GM18508 (cell line): Measurements from ENCODE around the gene TREML4.

Experiments used
- ATAC-seq: cut with Tn5 transposase; IDR thresholded peaks from one replicate; pipeline ENCODE4 v1.9.1; 2021; ENCODE audit warnings: moderate number of reproducible peaks; ENCODE audit not compliant: insufficient read depth, unreplicated experiment

The TREML4 gene

DNA sequence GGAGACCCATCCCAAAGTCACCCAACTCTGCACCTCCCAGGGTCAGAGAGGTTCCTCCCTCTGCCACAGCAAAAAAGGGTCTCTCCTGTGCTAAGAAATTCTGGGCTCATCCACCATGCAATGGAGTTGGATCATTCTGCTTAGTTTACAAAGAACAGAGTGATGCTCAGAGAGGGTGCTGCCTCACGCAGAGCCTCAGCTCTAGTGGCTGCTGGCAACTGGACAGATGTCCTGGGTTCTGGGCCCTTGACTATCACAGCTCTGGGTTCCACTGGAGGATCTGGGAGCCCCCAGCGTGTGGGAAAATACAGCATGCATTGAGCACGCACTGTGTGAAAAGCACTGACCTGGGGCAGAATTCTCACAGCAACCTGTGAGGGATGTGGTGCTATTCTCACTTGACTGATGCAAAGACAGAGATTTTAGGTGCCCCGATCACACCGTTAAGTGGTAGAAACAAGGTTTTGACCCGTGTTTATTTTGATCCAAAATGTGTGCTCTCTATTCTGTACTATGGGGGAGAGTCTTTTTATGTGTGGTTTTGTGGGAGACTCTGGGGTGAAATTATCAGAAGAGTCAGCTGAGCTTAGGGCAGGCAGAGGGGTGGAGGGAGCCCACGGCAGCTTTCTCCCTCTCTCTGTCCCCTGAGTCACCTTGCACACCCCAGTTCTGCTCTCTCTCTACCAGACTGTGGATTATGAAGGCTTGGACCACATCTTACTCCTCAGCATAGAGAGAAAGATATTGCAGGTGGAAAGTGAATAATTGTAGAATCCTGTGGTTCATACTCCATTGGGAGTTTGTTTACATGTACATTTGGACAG lies 19.9 kb downstream of the TREML4 start:
- no peak for ATAC-seq

DNA sequence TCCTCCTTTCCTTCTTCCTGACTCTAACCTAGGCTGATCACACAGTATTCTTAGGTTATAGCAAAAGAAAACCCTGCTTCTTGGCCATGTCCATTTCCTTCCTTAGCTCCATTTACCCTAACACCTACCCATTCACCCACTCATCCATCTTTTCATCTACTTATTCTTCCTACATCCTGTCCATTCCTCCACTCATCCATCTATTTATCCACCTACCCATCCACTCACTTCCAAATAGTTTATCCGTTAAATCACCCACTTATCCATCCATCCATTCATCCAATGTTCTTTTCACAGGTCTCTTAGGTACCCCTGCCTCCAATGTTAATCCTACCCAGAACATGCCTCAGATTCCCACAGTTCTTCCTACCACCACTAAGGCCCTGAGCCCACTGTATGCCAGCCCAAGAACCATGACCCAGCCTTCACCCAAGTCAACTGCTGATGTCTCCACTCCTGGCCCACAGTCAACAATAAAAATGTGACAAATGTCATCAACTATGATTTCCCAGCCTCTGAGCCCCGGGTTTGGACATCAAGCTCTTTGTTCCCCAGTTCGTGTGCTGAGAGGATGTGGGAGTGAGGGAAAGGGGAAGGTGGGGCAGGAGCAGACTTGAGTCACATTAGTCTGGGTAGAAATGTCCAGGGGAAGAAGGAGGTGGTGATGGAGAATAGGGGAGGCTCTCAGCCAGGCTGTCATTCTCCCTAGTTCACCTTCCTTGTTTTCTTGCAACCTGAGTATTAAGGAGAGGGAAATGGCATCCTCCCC lies 24.4 kb downstream of the TREML4 start:
- no peak for ATAC-seq

DNA sequence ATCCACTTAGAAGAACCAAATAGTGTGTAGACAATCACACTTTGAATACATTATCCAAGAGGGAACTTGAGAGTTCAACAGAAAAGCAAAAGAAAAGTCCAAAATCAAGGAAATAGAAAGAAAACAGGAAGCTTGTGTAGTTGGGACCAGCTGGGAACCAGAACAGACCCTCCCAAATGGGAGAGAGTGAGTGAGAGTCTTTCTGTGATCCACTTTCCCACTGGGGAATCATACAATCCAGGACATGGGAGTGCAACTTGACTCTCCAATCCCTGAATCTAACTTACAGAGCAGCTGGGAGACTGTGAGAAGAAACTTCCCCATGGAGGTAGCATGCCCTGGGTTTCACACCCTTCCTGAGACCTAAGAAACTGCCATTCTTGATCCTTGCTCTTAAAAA lies 27.0 kb downstream of the TREML4 start:
- no peak for ATAC-seq

DNA sequence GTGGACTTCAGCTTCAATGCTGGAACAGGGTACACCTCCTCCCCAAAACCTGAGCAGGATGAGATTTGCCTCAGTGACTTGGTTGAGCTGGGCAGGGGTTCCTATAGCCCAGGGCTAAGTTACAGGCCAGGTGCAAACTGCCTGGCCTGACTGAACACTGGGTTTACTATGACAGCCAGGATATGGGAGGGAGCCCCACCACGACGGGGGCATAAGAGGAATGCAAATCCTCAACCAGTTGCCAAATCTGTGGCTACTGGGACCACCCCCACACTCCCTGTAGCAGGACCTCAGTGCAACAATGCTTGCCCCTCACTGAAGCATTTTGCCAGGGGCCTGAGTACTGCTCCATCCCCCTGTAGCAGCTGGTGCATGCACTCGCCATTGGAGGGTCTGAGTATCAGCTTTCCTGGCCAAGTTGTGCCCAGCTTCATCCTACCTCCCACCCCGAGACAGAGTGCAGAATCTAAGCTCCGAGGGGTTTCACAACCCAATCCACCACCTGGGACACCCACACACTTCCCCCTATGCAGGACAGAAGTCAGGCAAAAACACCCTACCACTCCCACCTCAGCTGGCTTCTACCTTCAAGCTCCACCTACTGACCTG lies 27.6 kb downstream of the TREML4 start:
- no peak for ATAC-seq

DNA sequence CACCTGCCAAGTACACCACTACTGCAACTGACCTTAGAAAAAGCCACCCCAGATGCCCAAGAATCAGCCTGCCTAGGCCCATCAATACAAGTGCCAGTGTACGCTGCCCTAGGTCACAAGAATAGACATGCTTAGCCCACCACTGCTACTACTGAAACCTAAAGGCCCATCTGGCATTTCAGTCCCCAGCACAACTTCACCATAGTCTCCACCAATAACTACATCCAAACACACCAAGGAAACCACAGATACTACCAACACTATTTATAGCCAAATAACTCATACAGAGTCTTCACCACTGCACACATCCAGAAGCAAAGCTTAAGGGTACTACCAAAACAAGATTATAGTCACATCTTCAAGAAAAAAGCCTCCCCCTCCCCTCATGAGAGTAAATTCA lies 28.2 kb downstream of the TREML4 start:
- no peak for ATAC-seq

DNA sequence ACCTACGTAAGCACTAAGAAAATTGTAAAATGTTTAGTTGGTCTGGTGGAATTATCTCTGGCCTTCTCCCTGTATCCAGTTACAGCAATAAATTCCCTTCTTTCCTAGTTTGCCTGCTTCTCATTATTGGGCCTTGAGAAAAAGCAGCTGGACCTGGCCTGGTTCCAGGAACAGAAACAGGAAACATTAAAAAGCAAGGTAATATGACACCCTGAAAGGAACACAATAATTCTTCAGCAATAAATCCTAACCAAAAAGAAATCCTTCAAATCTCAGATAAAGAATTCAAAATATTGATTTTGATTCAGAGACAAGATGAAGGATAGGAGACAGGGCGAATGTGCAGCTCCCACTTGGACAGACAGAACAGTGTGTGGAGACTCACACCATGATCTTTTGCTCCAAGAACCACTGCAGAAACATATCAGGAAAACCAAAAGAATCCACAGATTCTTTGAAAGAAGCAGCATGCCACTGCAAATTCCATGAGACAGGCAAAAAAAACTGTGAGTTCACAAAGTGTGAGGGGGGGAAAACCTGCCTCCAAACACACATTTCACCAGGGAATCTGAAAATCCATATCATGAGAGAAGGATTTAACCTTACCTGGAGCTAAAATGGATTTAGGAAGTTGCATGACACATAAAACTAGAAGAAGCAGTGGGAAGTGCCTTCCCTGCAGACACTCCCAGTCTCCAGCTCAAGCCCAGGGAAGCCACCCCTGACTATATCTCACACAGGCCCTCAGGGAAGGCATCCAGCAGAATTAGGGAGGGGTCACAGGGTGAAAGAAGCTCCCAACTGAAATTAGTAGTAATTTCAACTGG lies 29.4 kb downstream of the TREML4 start:
- no peak for ATAC-seq

DNA sequence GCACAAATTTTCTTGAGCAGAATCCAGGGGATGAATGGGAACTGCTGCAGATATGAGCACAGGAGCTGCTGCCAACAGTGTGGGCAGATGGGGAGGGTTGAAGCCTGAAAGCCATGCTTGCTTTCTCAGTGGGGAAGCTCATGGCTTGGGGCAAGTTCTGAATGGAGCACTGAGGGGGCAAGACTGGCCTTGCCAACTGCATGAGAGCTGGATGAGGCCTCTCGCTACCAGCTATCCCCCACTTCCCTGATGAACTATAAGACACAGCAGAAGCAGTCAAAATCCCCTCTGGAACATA lies 30.0 kb downstream of the TREML4 start:
- no peak for ATAC-seq

DNA sequence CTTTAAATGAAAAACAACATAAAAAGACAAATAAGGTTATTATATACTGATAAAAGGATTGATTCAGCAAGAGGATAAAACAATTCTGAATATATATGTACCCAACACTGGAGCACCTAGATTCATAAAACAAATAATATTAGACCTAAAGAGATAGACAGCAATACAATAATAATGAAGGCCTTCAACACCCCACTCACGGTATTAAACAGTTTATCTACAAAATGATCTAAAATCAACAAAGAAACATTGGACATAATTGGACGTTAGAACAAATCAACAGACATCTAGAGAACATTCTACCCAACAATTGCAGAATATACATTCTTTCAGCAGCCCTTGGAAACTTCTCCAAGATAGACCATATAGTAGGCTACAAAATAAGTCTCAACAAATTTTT lies 34.3 kb downstream of the TREML4 start:
- no peak for ATAC-seq

DNA sequence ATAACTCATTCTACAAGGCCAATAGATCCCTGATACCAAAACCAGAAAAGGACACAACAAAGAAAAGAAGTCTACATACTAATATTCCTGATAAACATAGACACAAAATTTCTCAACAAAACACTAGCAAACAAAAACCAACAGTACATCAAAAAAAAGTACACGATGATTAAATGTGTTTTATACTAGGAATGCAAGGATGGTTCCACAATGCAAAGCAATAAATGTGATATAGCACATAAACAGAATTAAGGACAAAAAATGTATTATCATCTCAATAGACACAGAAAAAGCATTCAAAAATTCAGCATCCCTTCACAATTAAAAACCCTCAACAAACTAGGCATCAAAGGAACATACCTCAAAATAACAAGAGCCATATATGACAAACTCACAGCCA lies 35.1 kb downstream of the TREML4 start:
- no peak for ATAC-seq

DNA sequence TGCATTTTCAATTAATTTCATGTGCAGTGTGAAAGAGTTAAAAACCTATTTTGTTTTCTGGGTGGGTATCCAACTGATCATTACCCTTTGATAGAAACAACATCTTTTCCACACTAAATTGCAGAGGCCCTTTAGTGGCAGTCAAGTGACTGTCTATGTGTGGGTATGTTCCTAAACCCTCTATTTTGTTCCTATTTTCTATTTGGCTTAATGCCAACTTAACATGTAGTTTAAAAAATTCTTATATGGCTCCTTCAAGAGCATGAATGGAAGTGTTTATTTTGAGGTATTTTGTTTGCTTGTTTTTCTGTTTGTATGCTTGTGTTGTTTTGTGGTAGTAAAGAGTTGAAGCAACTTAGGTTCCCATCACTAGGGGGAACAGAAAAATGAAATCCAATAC lies 38.4 kb downstream of the TREML4 start:
- no peak for ATAC-seq

DNA sequence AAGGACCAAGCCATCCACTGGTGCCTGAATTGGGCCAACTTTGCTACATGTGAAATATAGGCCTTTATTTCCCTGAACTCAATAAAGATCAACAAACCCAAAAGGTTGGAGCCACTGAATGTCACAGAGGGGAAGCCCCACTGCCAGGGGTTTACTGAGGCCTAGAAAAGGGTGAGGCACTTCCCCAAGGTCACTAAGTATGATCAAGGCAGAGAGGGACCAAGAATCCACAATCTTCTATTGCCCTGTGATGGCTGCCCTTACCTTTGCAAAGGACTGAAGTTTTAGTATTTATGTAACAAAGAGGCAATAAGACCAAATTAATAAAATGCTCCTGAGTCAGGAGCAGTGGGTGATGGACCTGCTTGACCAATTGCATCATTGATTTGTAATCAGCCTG lies 40.3 kb downstream of the TREML4 start:
- ATAC-seq: no peak

DNA sequence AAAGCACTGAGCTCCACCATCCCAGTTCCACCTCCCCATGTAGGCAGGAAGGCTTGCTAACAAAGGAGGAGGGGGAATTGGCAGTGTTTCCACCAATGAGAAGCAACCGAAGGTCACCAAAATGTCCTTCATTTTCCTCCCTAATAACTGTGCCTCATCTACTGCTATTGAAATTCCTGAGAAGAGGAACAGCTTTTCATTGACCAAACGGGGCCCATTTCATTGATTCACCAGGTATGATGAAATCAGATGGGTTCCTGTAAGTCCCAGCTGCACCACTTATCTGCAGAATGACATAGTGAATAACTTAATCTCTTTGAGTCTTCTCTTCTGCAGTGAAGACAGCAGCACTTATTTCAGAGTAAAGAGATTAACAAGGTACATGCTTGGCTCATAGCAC lies 41.0 kb downstream of the TREML4 start:
- ATAC-seq: no peak

DNA sequence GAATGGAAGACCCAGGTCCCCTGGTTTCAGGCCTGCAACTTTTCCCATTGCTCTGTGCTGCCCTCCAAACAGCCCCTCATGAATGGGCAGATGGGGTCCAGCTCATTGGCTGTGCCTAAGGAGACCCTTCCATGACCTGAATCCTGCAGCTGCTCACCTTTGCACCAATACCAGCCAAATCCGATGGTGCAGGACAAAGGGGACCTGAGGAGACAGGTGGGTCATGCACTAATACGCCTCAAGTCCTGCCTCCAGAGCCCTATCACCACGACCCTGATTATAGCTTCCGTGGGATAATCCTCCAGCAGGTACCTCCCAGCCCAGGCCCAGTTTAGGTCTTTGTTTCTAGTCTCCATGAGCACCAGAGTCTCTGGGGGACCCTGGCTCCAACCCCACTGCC lies 41.6 kb downstream of the TREML4 start:
- ATAC-seq: no peak

DNA sequence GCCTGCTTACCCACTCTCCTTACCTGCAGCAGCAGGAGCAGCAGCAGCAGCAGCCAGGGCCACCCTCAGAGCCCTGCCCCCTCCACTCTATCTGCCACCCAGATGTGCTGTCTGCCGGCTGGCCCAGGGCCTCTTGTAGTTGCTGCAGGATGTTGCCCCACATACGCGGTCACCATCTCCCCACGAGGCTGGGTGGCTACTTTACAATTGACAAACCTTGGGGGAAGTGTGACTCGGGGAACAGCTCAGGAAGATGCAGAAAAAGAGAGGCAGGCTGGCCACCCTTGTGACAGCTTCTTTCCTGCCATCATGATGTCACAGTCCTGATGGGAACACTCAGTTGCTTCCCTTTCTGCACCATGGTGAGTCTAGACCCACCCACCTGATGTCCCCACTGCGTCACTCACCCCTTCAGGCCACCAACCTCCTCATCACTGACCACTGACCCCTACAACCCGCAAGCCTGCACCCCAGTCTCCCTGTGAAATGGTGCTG lies 43.8 kb downstream of the TREML4 start:
- ATAC-seq: no peak

DNA sequence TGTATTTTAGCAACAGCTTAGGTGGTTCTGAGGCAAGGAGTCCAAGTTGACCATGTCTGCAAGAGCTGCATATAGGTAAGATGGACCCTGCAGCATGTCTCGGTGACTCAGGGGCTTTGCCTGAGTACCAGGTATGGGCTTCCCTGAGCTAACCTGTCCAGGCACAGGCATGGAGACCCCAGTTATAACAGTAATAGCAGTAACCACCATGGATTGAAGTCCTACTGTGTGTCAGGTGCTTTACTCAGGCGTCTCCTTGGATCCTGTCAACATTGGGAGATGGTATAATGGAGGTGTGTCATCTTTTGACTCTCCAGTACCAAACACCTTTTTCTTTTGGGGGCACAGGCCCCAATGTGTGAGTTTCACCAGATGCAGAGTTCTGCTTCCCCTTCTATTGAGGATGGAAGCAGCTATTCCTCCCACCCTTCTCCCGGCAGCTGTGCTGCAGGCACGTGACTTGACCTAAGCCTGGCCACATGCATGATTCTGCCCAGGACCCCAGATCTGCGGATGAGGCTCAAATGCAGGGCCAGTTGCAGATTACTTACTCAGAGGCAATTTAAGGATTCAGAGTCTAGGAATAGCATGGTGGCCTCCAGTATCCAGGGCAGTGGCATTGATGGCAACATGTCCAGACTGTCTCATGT lies 44.6 kb downstream of the TREML4 start:
- ATAC-seq: no peak

DNA sequence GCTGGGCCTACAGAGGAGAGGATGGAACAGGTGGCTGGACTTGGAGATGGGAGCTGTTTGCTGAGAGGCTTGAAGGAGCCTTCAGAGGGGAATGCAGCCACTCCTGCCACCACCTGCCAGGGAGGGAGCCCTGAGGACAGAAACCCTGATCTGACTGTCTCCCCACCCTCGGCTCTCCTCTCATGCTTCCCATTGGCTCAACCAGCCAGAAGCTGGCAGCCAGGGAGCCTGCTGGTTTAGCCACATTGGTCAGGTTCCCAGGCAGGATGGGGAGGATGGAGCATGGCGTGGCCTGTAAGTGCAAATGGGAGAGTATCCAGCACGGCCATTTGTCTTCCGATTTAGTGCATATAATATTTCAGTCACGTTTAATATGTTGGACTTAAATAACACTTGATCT lies 45.6 kb downstream of the TREML4 start:
- no peak for ATAC-seq

DNA sequence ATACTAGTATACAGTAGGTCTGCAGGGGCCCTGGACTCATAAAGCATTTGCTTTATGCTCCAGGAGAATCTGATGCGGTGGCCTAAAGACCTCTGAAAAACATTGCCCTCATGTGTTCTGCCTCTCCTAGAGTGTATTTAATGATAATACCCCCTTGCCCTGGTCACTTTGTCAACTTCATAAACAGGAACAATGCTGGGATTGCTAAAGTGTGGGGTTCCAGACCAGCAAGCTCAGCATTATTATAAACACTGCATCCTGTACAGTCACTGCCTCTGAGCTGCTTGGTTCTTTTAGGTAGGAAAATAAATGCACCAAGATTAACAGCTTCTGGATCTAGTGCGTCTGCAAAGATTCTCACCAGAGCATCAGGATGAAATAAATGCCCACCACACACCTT lies 46.1 kb downstream of the TREML4 start:
- no peak for ATAC-seq

DNA sequence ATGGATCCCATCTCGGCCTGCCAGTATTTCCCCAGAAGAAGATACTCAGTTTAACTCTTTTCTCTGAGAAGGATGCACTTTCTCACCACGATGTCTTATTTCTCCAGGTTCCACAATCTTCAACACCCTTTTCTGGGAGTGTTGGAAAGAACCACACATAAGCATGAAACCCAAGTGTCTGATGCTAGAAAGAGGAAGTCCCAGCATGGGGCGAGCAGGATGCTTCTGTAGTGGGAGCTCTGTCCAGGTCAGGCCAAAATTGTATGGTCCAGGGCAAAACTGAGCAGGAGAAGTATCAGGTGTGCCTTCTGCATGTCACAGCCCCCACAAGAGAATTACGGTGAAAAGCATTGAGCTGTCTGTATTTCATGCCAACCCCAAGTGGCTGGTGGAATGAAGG lies 47.3 kb downstream of the TREML4 start:
- no peak for ATAC-seq

DNA sequence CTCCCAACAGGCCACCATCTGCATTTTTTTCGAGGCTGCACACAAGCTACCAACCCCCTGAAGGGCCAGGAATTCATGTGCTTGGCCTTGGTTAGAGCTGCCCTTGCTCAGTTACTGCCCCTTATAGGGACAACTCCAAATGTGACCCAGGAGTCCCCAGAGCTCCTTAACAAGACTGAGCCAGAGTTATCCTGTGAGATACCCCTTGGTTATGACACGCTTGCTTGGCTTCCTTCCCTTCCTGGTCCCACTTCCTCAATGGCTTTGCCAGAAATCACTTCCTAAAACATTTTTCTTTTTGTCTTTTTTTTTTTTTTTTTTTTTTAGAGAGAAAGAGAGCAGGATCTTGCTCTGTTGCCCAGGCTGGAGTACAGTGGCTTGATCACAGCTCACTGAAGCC lies 49.5 kb downstream of the TREML4 start:
- ATAC-seq: no peak
